Measurements from ENCODE around the gene FCHO2. TPM values are rescaled to one million over a fixed set of nuclear protein-coding genes. Genes with fewer than 3 reads are reported as not detected.
"Not testable (repeated sequence)": the region's sequence is repeated elsewhere in the genome, so short reads cannot be mapped to it uniquely, and the experiment has no call there.

Gene FCHO2
- total RNA-seq, 4 donors from 2014 or later: 20.2 to 38.0 (median 28.3) TPM

- DNase-seq: no peak
- Histone ChIP-seq H3K4me1 (no peaks in the 10 kb centered on the region), H3K27me3 (no peaks in the 10 kb centered on the region), H3K36me3 (peaks cover 0 to 39% (median 0%) of the 10 kb centered on the region in 3 donors), H3K27ac (no peak overlapping the region), H3K9me3 (no peaks in the 10 kb centered on the region), H3K4me3 (no peak overlapping the region)
- TF ChIP-seq POLR2A (IDR thresholded peaks at IDR 0.05) (no peak), CTCF (IDR thresholded peaks at IDR 0.05) (no peak)
Observed at GRCh38 chr5:73018892-73019291, 63.1 kb downstream of the FCHO2 start.

- H3K27me3 ChIP-seq: no peaks in the 10 kb centered on the region
- no peak for DNase-seq
- H3K4me3 ChIP-seq: no peak overlapping the region
- H3K4me1 ChIP-seq: no peaks in the 10 kb centered on the region
- H3K9me3 ChIP-seq: no peaks in the 10 kb centered on the region
- TF ChIP-seq POLR2A (IDR thresholded peaks at IDR 0.05) (no peak), CTCF (IDR thresholded peaks at IDR 0.05) (no peak)
- H3K36me3 ChIP-seq: peaks cover 0 to 37% (median 0%) of the 10 kb centered on the region in 3 donors
- no peak overlapping the region for H3K27ac ChIP-seq
Observed at GRCh38 chr5:73019766-73020165, 63.9 kb downstream of the FCHO2 start.

GRCh38 chr5:73022471-73023169, 66.8 kb downstream of the FCHO2 start:
- Histone ChIP-seq H3K9me3 (no peaks in the 10 kb centered on the region), H3K4me3 (no peak overlapping the region), H3K27ac (no peak overlapping the region), H3K4me1 (no peaks in the 10 kb centered on the region), H3K36me3 (peaks cover 0 to 50% (median 0%) of the 10 kb centered on the region in 3 donors), H3K27me3 (no peaks in the 10 kb centered on the region)
- no peak for DNase-seq
- no peak for TF ChIP-seq POLR2A (IDR thresholded peaks at IDR 0.05)
- no peak for TF ChIP-seq CTCF (IDR thresholded peaks at IDR 0.05)

GRCh38 chr5:73024946-73025544, 69.2 kb downstream of the FCHO2 start:
- peaks cover 0 to 44% (median 0%) of the 10 kb centered on the region in 3 donors for H3K36me3 ChIP-seq
- not testable (repeated sequence) for H3K9me3 ChIP-seq, H3K27me3 ChIP-seq, H3K4me1 ChIP-seq, H3K4me3 ChIP-seq, H3K27ac ChIP-seq, DNase-seq

GRCh38 chr5:73027361-73027760, 71.5 kb downstream of the FCHO2 start:
- Histone ChIP-seq H3K36me3 (peaks cover 0 to 28% (median 0%) of the 10 kb centered on the region in 3 donors), H3K4me3 (no peak overlapping the region), H3K27me3 (no peaks in the 10 kb centered on the region), H3K27ac (no peak overlapping the region), H3K4me1 (no peaks in the 10 kb centered on the region), H3K9me3 (no peaks in the 10 kb centered on the region)
- peak in 4 of 6 experiments; percentile 6 to 32 (median 22) for TF ChIP-seq CTCF (IDR thresholded peaks at IDR 0.05)
- TF ChIP-seq POLR2A (IDR thresholded peaks at IDR 0.05): no peak
- no peak for DNase-seq

GRCh38 chr5:73027816-73028215, 72.0 kb downstream of the FCHO2 start:
- Histone ChIP-seq H3K4me1 (no peaks in the 10 kb centered on the region), H3K4me3 (no peak overlapping the region), H3K36me3 (peaks cover 0 to 28% (median 0%) of the 10 kb centered on the region in 3 donors), H3K27ac (no peak overlapping the region), H3K9me3 (no peaks in the 10 kb centered on the region), H3K27me3 (no peaks in the 10 kb centered on the region)
- no peak for TF ChIP-seq POLR2A (IDR thresholded peaks at IDR 0.05)
- TF ChIP-seq CTCF (IDR thresholded peaks at IDR 0.05): no peak
- DNase-seq: no peak
